Heart left ventricle (tissue), 16 donors: Measurements from ENCODE around the gene KLHL29. TPM values are rescaled to one million over a fixed set of nuclear protein-coding genes. Genes with fewer than 3 reads are reported as not detected.

ENCODE experiments used
- ATAC-seq, 4 donors: fragments of 200-7000 bp; cut with Tn5 transposase; one replicate each; pipeline ENCODE4 v1.9.1; 2020 to 2022; ENCODE audit warnings: moderate library complexity in 4 of 4, mild to moderate bottlenecking in 3 of 4, moderate number of reproducible peaks in 1 of 4
- DNase-seq, 5 donors: peaks; one replicate each; pipeline ENCODE4 v3.0.0-alpha.2; 2020
- H3K27ac ChIP-seq, 12 donors: fragments of 200-600 bp; sonication (generic) in 4 of 12; one replicate each; pipeline versions ENCODE4 v1.5.0 to v1.8.0; 2016 to 2022; ENCODE audit warnings: mild to moderate bottlenecking in 2 of 12
- H3K27me3 ChIP-seq, 9 donors: fragments of 200-600 bp; sonication (generic) in 2 of 9; one replicate each; pipeline versions ENCODE4 v1.5.1 to v1.8.0; 2016 to 2022; ENCODE audit warnings: mild to moderate bottlenecking in 3 of 9
- H3K36me3 ChIP-seq, 9 donors: fragments of 200-600 bp; sonication (generic) in 2 of 9; one replicate each; pipeline versions ENCODE4 v1.5.0 to v1.8.0; 2018 to 2022; ENCODE audit warnings: mild to moderate bottlenecking in 2 of 9
- H3K4me1 ChIP-seq, 12 donors: fragments of 200-600 bp; sonication (generic) in 4 of 12; one replicate each; pipeline versions ENCODE4 v1.5.0 to v1.8.0; 2016 to 2022; ENCODE audit warnings: mild to moderate bottlenecking in 3 of 12
- H3K4me3 ChIP-seq, 12 donors: fragments of 200-600 bp; sonication (generic) in 4 of 12; one replicate each; pipeline versions ENCODE4 v1.5.0 to v1.8.0; 2017 to 2022; ENCODE audit warnings: mild to moderate bottlenecking in 9 of 12, moderate library complexity in 4 of 12
- H3K9me3 ChIP-seq, 12 donors: fragments of 200-600 bp; sonication (generic) in 4 of 12; one replicate each; pipeline versions ENCODE4 v1.5.0 to v1.8.0; 2016 to 2022; ENCODE audit warnings: mild to moderate bottlenecking in 1 of 12
- CTCF ChIP-seq, 12 donors: fragments of 200-600 bp; sonication (generic) in 4 of 12; IDR thresholded peaks; one replicate each; pipeline versions ENCODE4 v1.5.0 to v1.8.0; 2018 to 2022; ENCODE audit warnings: antibody characterized with exemption in 12 of 12, mild to moderate bottlenecking in 5 of 12
- POLR2A ChIP-seq, 2 donors: fragments of 450-650 bp; IDR thresholded peaks; one replicate each; pipeline ENCODE4 v1.6.1; 2017; ENCODE audit warnings: antibody characterized with exemption in 2 of 2, mild to moderate bottlenecking in 2 of 2, moderate library complexity in 2 of 2
- WGBS, 4 donors: extraction: QIAGEN DNeasy Blood & Tissue Kit in 2 of 4; methylation state at CpG; one replicate each; pipeline versions ENCODE4 v1.1.5 to v1.1.7; 2013 to 2018; 5-methylcytosine and 5-hydroxymethylcytosine counted together
- intact Hi-C, 10 donors: fragments of 100-400 bp; cut with DNase I; formaldehyde crosslinking; loops; one replicate each; pipeline versions ENCODE4 v1.11.1 to v1.14.2; 2022
- polyA plus RNA-seq, 2 donors: library from polyadenylated mRNA; stranded (reverse); fragments of 200-250 nt; gene quantifications; one replicate each; pipeline ENCODE4 v1.2.3, GENCODE V29; 2013
- total RNA-seq, 9 donors: library from RNA; depleted of rRNA in 2 of 9; stranded (reverse); fragments of >200 nt in 2 of 9; fragmentation: NEBNext Ultra II Directional in 3 of 9; extraction: Animal tissue kit (Norgen Biotek cat#: 25700) in 3 of 9; gene quantifications; one replicate each; pipeline versions ENCODE4 v1.1.0 to v1.2.4, GENCODE V29; 2016 to 2023
- donor health status: ischemic (EF 13 %, LVEDD 7.1; RV severe dilation, severe dysfunction).
- donor health status: healthy with polysubstance abuse.
- donor health status: DM: no; HTN: yes; CAD: no.
- donor health status: DM: no; HTN: no; CAD: no.
- donor health status: ischemic (EF 25% LVEDD 6.9; RV normal size, moderate dysfunction).
- donor health status: ischemic (EF 25% LVEDD 5.7; RV mildly dilated, moderate dysfunction).
- donor health status: healthy.
- donor health status: DM: yes; HTN: yes; CAD: no.
- donor health status: ischemic (EF 35%, LVEDD 5.7; RV mildly dilated, moderate dysfunction).
- donor health status: nonischemic (EF 11% LVEDD 7.7; RV severe dilation, severe dysfunction).
- donor health status: DM: yes; HTN: yes; CAD: no.
- donor health status: PGD.
- donor health status: ischemic (EF 29% LVEDD 5.4; RV normal size, mild dysfunction).
- donor health status: nonischemic (EF 23%, LVEDD 6.1; RV moderate dilation, normal function).

Gene KLHL29
- total and polyA plus RNA-seq, 11 donors = 0.74 to 2.7 (median 1.1) TPM

DNA sequence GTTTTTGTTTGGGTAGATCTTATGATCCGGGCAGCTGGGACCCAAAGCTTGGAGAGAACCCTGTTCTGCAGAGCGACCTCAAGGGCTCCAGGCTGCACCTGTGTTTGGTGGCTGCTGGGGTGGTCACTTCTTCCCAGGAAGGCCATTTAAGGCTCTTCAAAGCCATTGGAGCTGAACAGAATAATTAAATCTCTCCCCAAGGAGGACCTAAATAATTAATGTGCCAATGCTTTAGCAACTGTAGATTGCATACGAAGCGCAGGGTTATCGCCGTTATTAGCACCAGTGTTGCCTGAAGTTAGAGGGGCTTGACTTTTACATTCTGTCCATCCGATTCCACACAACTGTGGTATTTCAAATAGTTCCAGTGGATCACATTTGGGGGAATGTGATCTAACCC lies 290.5 kb downstream of the KLHL29 start:
- 93 to 97% (median 96%) methylated on average over 7 of the region's 7 CpGs for WGBS, 4 donors
- intact Hi-C loops = no loop called here
- Histone ChIP-seq H3K27ac (no peak overlapping the region), H3K4me3 (no peak overlapping the region), H3K36me3 (no peaks in the 10 kb centered on the region), H3K9me3 (peaks cover 0 to 13% (median 0%) of the 10 kb centered on the region in 12 donors), H3K4me1 (peaks cover 0 to 2% (median 0%) of the 10 kb centered on the region in 12 donors), H3K27me3 (no peaks in the 10 kb centered on the region)
- ATAC-seq (no peak), DNase-seq (no peak)
- no peak for TF ChIP-seq POLR2A (IDR thresholded peaks at IDR 0.05)
- TF ChIP-seq CTCF (IDR thresholded peaks at IDR 0.05) = no peak

GRCh38 chr2:23677836-23678235 lies 292.9 kb downstream of the KLHL29 start:
- Histone ChIP-seq H3K9me3 (peaks cover 0 to 13% (median 0%) of the 10 kb centered on the region in 12 donors), H3K4me1 (no peaks in the 10 kb centered on the region), H3K27me3 (peaks cover 0 to 3% (median 0%) of the 10 kb centered on the region in 9 donors), H3K27ac (no peak overlapping the region), H3K36me3 (no peaks in the 10 kb centered on the region), H3K4me3 (no peak overlapping the region)
- intact Hi-C loops = no loop called here
- TF ChIP-seq CTCF (IDR thresholded peaks at IDR 0.05) (no peak), POLR2A (IDR thresholded peaks at IDR 0.05) (no peak)
- DNase-seq (no peak), ATAC-seq (no peak)
- 81 to 85% (median 83%) methylated on average over 2 of the region's 2 CpGs for WGBS, 4 donors

- Histone ChIP-seq H3K36me3 (no peaks in the 10 kb centered on the region), H3K27ac (no peak overlapping the region), H3K4me3 (no peak overlapping the region), H3K27me3 (peaks cover 0 to 7% (median 0%) of the 10 kb centered on the region in 9 donors), H3K9me3 (peaks cover 0 to 13% (median 0%) of the 10 kb centered on the region in 12 donors), H3K4me1 (no peaks in the 10 kb centered on the region)
- intact Hi-C loops = no loop called here
- WGBS, 4 donors = 83 to 92% (median 87%) methylated on average over 1 of the region's 1 CpG
- TF ChIP-seq POLR2A (IDR thresholded peaks at IDR 0.05) (no peak), CTCF (IDR thresholded peaks at IDR 0.05) (no peak)
- peak in 1 of 5 donors; percentile 11 for DNase-seq
- no peak for ATAC-seq
These were observed 294.1 kb downstream of the KLHL29 start for GRCh38 chr2:23679044-23679443.

DNA sequence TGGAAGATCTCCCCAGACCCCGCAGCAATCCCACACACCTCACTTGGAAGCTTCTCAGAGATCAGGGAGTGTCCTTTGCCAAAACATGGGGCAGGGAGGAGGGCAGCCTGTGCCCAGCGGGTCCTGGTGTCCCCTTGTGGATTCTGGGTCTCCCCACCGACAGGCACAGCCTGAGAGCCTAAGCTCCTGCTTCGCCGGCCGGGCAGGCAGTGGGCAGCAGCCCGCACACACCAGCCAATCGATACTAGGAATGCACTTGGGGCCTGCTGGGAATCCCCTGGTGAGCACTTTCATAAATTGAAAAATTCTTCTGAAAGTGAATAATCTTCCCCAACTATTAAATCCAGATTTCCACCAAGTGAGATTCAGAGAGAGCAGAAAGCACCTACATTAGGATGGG lies 296.0 kb downstream of the KLHL29 start:
- H3K4me1 ChIP-seq = no peaks in the 10 kb centered on the region
- no peak overlapping the region for H3K27ac ChIP-seq
- H3K9me3 ChIP-seq = peaks cover 0 to 13% (median 0%) of the 10 kb centered on the region in 12 donors
- WGBS, 4 donors = 87 to 98% (median 95%) methylated on average over 7 to 8 of the region's 8 CpGs
- peaks cover 0 to 7% (median 0%) of the 10 kb centered on the region in 9 donors for H3K27me3 ChIP-seq
- intact Hi-C loops = no loop called here
- ATAC-seq (no peak), DNase-seq (peak in 1 of 5 donors; percentile 44)
- peaks cover 0 to 4% (median 0%) of the 10 kb centered on the region in 9 donors for H3K36me3 ChIP-seq
- H3K4me3 ChIP-seq = no peak overlapping the region
- TF ChIP-seq POLR2A (IDR thresholded peaks at IDR 0.05) = no peak
- no peak for TF ChIP-seq CTCF (IDR thresholded peaks at IDR 0.05)
